ENCODE results near the gene NAA15.
"Not testable (repeated sequence)": the region's sequence is repeated elsewhere in the genome, so short reads cannot be mapped to it uniquely, and the experiment has no call there.

The NAA15 gene

GRCh38 chr4:139453371-139454110, 152.2 kb downstream of the NAA15 start:
- no peak for FAIRE-seq

GRCh38 chr4:139454111-139455045, 153.1 kb downstream of the NAA15 start, which contains the start of gene RAB33B:
Gene RAB33B, plus strand, starts transcription at chr4:139454121. Its CDS starts 75 bp downstream, at chr4:139454196.
- no peak for FAIRE-seq

GRCh38 chr4:139455126-139455538, 153.8 kb downstream of the NAA15 start:
- FAIRE-seq, result no peak

- no peak for FAIRE-seq
Observed at GRCh38 chr4:139457318-139457717, 156.0 kb downstream of the NAA15 start.

GRCh38 chr4:139458543-139458942, 157.2 kb downstream of the NAA15 start:
- no peak for FAIRE-seq

GRCh38 chr4:139458999-139459398, 157.7 kb downstream of the NAA15 start:
- FAIRE-seq, result no peak

GRCh38 chr4:139460565-139460964, 159.3 kb downstream of the NAA15 start:
- FAIRE-seq, result no peak

GRCh38 chr4:139461022-139461628, 159.8 kb downstream of the NAA15 start:
- no peak for FAIRE-seq

- not testable (repeated sequence) for FAIRE-seq
Observed at GRCh38 chr4:139464512-139464911, 163.2 kb downstream of the NAA15 start.

- no peak for FAIRE-seq
Observed at GRCh38 chr4:139465922-139466321, 164.6 kb downstream of the NAA15 start.

- FAIRE-seq, result not testable (repeated sequence)
Observed at GRCh38 chr4:139468756-139469155, 167.5 kb downstream of the NAA15 start.

- no peak for FAIRE-seq
Observed at GRCh38 chr4:139469216-139469615, 167.9 kb downstream of the NAA15 start.

All from TTC549 (cell line).